ENCODE data around the gene ROR1. TPM values are rescaled to one million over a fixed set of nuclear protein-coding genes. Genes with fewer than 3 reads are reported as not detected.
A peak's percentile ranks its signal among the peaks of the same experiment; 100 is the strongest.

The ROR1 gene
- total and polyA plus RNA-seq, 10 of the 15 experiments (the other 5 are each of a cell fraction or from before 2014, with no cell fraction given), result 0.02 to 0.08 (median 0.05) TPM; not detected in 6

- TF ChIP-seq ZBTB40 (IDR thresholded peaks at IDR 0.05; ENCODE audit: borderline replicate concordance), result peak; percentile 83
Measured at GRCh38 chr1:64172458-64172983, 398.7 kb downstream of the ROR1 start (continued).

DNA sequence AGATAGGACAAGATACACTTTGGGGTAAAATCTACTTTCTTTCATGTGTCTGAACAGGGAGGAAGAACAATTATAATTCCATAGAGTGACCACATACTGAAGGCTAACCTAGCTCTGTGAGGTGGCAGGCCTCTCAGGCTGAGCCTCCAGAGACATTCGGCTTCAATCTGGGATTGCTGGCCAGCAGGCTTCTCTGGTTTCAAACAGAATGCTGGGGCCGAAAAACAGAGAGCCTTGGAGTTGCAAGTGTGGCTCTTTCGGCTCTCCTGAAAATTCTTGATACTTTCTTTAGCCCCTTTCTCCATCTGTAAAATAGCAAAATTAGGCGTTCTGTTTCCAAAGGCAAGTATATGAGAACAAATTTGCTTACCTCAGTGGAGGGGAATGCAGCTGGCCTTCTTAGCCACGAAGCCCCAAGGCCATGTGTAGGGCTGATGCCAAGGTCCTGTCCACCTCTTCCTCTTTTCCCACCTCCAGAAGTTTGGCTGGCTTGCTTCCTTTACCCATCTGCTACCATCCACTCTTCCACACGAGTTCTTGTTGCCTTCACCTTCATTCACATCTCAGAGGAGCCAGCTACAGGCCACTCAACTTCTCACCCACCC is 399.6 kb downstream of the ROR1 start:
- RAD21 ChIA-PET (ENCODE audit: unreplicated experiment), result interaction anchor here (0.7 to 1.6 kb wide), 5 partner anchors 9 to 153 kb away, joined by 3 to 4 read pairs (median 3); no protein-coding TSS in a partner anchor
- no peaks in the 10 kb centered on the region for H3K27me3 ChIP-seq (replicated peaks in 1 of 2; ENCODE audit: control insufficient read depth in 2 of 2, insufficient read depth in 2 of 2, low read length in 1 of 2)
- no peaks in the 10 kb centered on the region for H4K20me1 ChIP-seq (ENCODE audit: control insufficient read depth, insufficient read depth)
- no peak overlapping the region for H3K4me2 ChIP-seq (ENCODE audit: control insufficient read depth, insufficient read depth)
- CTCF ChIA-PET, result interaction anchor here (0.9 to 1.4 kb wide), 3 partner anchors 10 to 36 kb away, joined by 4 to 5 read pairs (median 4); no protein-coding TSS in a partner anchor
- WGBS (ENCODE audit: insufficient coverage, insufficient replicate concordance, low lambda C conversion rate, missing lambda C conversion rate), result 53% methylated on average over 6 of the region's 6 CpGs
- SMC1A ChIA-PET (ENCODE audit: uncharacterized antibody, unreplicated experiment), result interaction anchor here (0.9 to 2.2 kb wide), 8 partner anchors 10 to 72 kb away, joined by 3 to 9 read pairs (median 3); no protein-coding TSS in a partner anchor
- no peak overlapping the region for H2AFZ ChIP-seq (ENCODE audit: control insufficient read depth, low read depth, low read length)
- BruUV-seq (replicated peaks), result no TSS peak
- peaks cover 14% of the 10 kb centered on the region for H3K4me1 ChIP-seq (ENCODE audit: control insufficient read depth, insufficient read depth, low read length)
- DNase-seq (ENCODE audit: low read depth, low spot score), result no peak
- H3K9me3 ChIP-seq (replicated peaks; ENCODE audit: control insufficient read depth, insufficient read depth, low read length), result no peaks in the 10 kb centered on the region; the same call in 2 of the 3 replicates
- H3K27ac ChIP-seq (ENCODE audit: control insufficient read depth, insufficient read depth), result no peak overlapping the region
- no peak for FAIRE-seq
- no peak for ATAC-seq
- H3K79me2 ChIP-seq (ENCODE audit: control insufficient read depth, insufficient read depth, low read length), result no peaks in the 10 kb centered on the region
- TF ChIP-seq PAX5 (IDR thresholded peaks at IDR 0.05; ENCODE audit: borderline replicate concordance, low read depth, low read length) (no peak), STAT3 (IDR thresholded peaks at IDR 0.05; ENCODE audit: low read depth, low read length) (no peak), CEBPZ (IDR thresholded peaks at IDR 0.05; ENCODE audit: low read depth, low read length) (no peak), PRDM15 (CRISPR knock-in tag; IDR thresholded peaks at IDR 0.05) (no peak), GABPA (IDR thresholded peaks at IDR 0.05; ENCODE audit: low read depth) (no peak), ASH2L (IDR thresholded peaks at IDR 0.05; ENCODE audit: borderline replicate concordance, low read depth) (no peak), CEBPB (IDR thresholded peaks at IDR 0.05; ENCODE audit: borderline replicate concordance in 1 of 2, low read depth in 2 of 2, low read length in 2 of 2) (no peak), SMARCA5 (IDR thresholded peaks at IDR 0.05) (no peak)
- H3K9ac ChIP-seq (ENCODE audit: control insufficient read depth, insufficient read depth, low read length), result no peak overlapping the region
- H3K4me3 ChIP-seq, result no peak overlapping the region
- no peaks in the 10 kb centered on the region for H3K36me3 ChIP-seq (ENCODE audit: control insufficient read depth in 2 of 2, insufficient read depth in 2 of 2, low read length in 1 of 2)
- in situ Hi-C loops (cut with MboI), result no loop called here
- intact Hi-C loops (cut with micrococcal nuclease; ENCODE audit: unreplicated experiment), result loop anchor here (2.0 to 5.0 kb wide), 2 partner anchors 49 to 69 kb away; no protein-coding TSS in a partner anchor
- POLR2A ChIA-PET, result interaction anchor here (1.9 kb wide), 1 partner anchor 21 kb away, joined by 6 read pairs; no protein-coding TSS in a partner anchor
